Posterior cingulate gyrus (tissue), 11 donors: ENCODE results near the gene COL18A1.

ENCODE experiments used
- DNase-seq, 10 donors: peaks; one replicate each; pipeline versions ENCODE4 v3.0.0 to v3.0.0-alpha.2; 2020 to 2021; ENCODE audit warnings: mixed read lengths in 3 of 10
- intact Hi-C: fragments of 100-400 bp; cut with DNase I; formaldehyde crosslinking; loops from one replicate; pipeline ENCODE4 v1.15.1; 2023

COL18A1 gene

GRCh38 chr21:45448810-45449657 is 44.1 kb downstream of the COL18A1 start:
- intact Hi-C loops, result loop anchor here (10.0 kb wide), 1 partner anchor 494 kb away; no protein-coding TSS in a partner anchor
- peak in 5 of 10 donors; percentile 4 to 74 (median 61) for DNase-seq

GRCh38 chr21:45449658-45450422 is 44.9 kb downstream of the COL18A1 start:
- peak in 5 of 10 donors; percentile 5 to 72 (median 30) for DNase-seq
- intact Hi-C loops, result loop anchor here (10.0 kb wide), 1 partner anchor 495 kb away; no protein-coding TSS in a partner anchor

- DNase-seq, result peak in 5 of 10 donors; percentile 3 to 80 (median 48)
- intact Hi-C loops, result no loop called here
Measured at GRCh38 chr21:45450423-45451090, 45.6 kb downstream of the COL18A1 start.

GRCh38 chr21:45451091-45451740 is 46.3 kb downstream of the COL18A1 start:
- intact Hi-C loops, result no loop called here
- DNase-seq, result peak in 4 of 10 donors; percentile 4 to 78 (median 41)

- intact Hi-C loops, result no loop called here
- peak in 5 of 10 donors; percentile 1 to 81 (median 55) for DNase-seq
Measured at GRCh38 chr21:45451771-45452182, 46.8 kb downstream of the COL18A1 start.

- intact Hi-C loops, result no loop called here
- no peak for DNase-seq
Measured at GRCh38 chr21:45452696-45453307, 47.8 kb downstream of the COL18A1 start.

GRCh38 chr21:45453308-45453950 is 48.5 kb downstream of the COL18A1 start:
- DNase-seq, result peak in 5 of 10 donors; percentile 2 to 74 (median 27)
- intact Hi-C loops, result no loop called here

GRCh38 chr21:45454060-45454925 is 49.3 kb downstream of the COL18A1 start:
- intact Hi-C loops, result no loop called here
- peak in 5 of 10 donors; percentile 3 to 70 (median 17) for DNase-seq

- peak in 6 of 10 donors; percentile 15 to 89 (median 64) for DNase-seq
- intact Hi-C loops, result no loop called here
Measured at GRCh38 chr21:45454926-45455673, 50.1 kb downstream of the COL18A1 start.

- intact Hi-C loops, result no loop called here
- DNase-seq, result peak in 5 of 10 donors; percentile 7 to 83 (median 53)
Measured at GRCh38 chr21:45455674-45456583, 51.0 kb downstream of the COL18A1 start.

GRCh38 chr21:45456584-45457160 is 51.7 kb downstream of the COL18A1 start:
- intact Hi-C loops, result no loop called here
- peak in 5 of 10 donors; percentile 3 to 68 (median 66) for DNase-seq

- intact Hi-C loops, result no loop called here
Measured at GRCh38 chr21:45457161-45457831, 52.3 kb downstream of the COL18A1 start.

GRCh38 chr21:45457832-45458172 is 52.8 kb downstream of the COL18A1 start:
- DNase-seq, result peak in 2 of 10 donors; percentile 52 to 77
- intact Hi-C loops, result no loop called here

More at GRCh38 chr21:45457161-45457831, 52.3 kb downstream of the COL18A1 start:
- DNase-seq, result peak in 5 of 10 donors; percentile 5 to 76 (median 40)

GRCh38 chr21:45458281-45459170 is 53.6 kb downstream of the COL18A1 start:
- DNase-seq, result peak in 5 of 10 donors; percentile 6 to 76 (median 61)
- intact Hi-C loops, result no loop called here
